ENCODE results near the gene SPATA13.
A peak's percentile ranks its signal among the peaks of the same experiment; 100 is the strongest.

The SPATA13 gene

DNA sequence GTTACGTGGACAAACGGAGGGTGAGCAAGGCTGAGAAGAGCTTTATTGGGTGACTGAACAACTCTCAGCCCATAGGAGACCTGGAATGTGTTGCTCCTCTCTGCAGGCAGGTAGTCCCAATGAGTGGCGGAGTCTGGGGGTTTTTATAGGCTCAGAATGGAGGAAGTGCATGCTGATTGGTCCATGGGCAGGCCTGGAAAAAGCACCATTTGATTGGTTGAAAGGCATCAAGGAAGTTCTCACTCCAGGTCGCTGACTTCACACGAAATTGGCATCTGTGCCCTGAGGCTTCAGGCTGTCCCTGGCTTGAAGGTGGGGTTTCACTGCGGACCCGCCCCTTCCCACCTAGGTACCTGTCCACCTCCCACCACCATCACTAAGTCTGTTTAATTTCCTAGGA lies 65.4 kb downstream of the SPATA13 start:
- no peak for FAIRE-seq

GRCh38 chr13:24226762-24227161 lies 66.2 kb downstream of the SPATA13 start:
- no peak for FAIRE-seq

DNA sequence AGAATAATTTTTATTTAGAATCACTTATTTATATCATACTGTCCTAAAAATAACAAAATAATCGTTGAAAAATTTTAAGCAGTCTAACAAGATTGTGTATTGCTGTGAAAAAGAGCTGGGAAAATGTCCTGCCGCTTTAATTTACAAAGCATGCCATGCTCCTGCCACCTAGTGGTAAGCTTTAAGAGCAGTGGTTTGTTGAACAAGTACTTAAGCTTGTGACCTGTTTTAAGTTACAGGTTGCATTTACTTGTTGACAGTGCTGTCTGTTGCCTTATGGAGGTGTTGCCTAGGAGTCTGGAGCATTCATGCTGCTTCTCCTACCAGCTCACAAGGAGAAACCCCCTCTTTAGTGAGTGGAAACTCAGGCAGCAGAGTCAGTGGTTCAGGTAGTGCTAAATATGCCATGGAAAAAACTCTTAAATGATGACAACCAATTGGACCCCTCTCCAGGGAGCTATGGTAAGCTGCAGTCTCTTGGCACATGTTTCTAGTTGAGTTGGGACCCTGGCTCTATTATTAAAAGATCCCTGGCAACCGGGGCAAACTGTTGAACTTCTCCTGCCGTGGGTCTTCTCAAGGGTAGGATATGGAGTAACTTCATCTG lies 68.4 kb downstream of the SPATA13 start:
- peak; percentile 87 for FAIRE-seq

DNA sequence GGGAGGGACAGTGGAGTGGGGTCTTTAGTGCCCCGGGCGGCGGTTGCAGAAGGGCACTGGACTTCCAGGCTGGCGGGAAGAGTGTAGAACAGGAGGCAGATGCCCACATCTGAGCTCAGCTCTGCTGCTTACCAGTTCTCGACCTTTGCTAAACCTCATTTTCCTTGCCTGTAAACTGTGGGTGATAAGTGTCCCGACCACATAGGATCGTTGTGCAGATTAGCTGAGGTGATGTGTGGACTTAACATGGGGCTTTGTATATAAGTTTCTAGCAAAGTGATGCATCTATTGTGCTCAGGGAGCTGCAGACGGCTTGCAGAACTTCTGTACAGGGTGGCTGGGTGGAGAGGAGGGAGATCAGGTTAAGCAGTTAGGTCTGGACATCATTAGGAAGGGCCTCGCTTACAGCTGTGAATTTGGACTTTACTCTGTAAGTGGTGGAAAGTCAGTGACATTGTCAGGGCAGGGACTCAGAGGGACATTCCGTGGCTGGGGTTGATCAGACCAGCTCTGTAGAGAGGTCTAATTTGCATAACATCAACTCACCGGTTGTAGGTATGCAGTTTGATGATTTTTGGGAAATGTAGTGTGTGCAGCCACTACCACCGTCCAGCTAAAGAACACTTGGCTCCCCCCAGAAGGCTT lies 70.0 kb downstream of the SPATA13 start:
- FAIRE-seq = no peak

DNA sequence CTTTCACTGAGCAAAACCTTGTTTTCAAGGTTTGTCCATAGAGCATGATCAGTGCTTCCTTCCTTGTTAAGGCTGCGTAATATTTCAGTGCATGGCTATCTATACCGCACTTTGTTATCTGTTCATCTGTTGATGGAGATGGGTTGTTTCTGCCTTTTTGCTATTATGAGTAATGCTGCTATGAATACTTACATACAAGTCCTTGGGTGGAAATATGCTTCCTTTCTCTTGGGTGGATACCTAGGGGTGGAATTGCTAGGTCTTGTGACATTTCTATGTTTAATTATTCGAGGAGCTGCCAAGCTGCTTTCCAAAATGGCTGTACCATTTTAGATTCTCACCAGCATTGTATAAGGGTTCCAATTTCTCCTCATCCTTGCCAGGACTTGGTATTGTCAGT lies 70.9 kb downstream of the SPATA13 start:
- FAIRE-seq = no peak

- FAIRE-seq = no peak
Observed at GRCh38 chr13:24232037-24232436, 71.5 kb downstream of the SPATA13 start.

- FAIRE-seq = no peak
Observed at GRCh38 chr13:24232474-24232873, 72.0 kb downstream of the SPATA13 start.

- no peak for FAIRE-seq
Observed at GRCh38 chr13:24233351-24233901, 72.9 kb downstream of the SPATA13 start.

DNA sequence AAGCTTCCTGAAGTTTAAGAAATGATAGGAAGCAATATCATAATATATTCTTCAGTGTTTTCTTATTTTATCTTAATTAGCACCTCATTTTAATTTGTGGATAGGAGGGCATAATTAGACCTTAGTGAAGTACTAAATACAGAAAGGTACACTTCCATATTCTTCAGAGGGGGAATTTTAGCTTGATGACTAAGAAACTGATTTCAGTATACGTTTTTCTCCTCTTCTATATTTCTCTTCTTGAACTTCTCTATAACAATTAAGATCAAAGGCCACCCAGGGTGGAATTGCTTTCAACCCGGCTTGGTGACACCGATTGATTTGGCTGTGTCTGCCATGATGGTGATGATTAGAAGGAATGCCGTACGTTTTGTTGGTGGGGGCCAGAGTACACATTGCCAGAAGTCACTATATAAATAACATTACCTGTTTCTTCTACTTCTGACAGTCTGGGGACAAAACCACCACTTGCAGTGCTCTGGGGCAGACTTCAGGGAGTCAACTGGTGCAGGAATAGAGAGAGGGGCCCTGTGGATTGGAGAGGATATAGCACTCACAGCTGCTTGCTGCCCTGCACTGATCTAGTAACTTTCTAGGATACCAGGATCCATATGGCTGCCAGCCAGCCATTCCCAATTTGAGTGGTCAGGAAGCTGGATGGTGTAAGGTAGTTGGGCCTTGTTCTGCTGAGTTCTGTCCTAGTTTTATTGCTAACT lies 73.8 kb downstream of the SPATA13 start:
- FAIRE-seq = no peak

GRCh38 chr13:24237356-24237755 lies 76.8 kb downstream of the SPATA13 start:
- FAIRE-seq = no peak

GRCh38 chr13:24241336-24241735 lies 80.8 kb downstream of the SPATA13 start:
- no peak for FAIRE-seq

GRCh38 chr13:24242100-24242499 lies 81.6 kb downstream of the SPATA13 start:
- no peak for FAIRE-seq

DNA sequence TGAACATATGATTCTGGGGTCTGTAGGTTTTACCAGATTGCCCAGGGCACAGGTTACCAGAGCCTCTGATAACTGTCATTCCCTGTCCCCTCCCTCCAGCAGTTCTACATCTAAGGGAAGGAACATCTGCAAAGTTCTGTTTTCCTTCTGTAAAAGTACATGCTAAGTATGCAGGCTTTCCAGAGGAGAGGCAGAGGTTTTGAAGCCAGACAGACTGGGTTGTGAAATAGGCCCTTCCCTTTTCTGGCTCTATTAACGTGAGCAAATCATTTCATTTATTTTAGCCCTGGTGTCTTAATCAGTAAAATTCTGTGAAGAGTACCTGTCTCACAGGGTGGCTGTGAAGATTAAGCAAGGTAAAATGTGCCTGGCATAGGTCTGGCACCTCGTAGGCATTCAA lies 82.8 kb downstream of the SPATA13 start:
- FAIRE-seq = no peak

GRCh38 chr13:24244802-24245201 lies 84.3 kb downstream of the SPATA13 start:
- FAIRE-seq = no peak

DNA sequence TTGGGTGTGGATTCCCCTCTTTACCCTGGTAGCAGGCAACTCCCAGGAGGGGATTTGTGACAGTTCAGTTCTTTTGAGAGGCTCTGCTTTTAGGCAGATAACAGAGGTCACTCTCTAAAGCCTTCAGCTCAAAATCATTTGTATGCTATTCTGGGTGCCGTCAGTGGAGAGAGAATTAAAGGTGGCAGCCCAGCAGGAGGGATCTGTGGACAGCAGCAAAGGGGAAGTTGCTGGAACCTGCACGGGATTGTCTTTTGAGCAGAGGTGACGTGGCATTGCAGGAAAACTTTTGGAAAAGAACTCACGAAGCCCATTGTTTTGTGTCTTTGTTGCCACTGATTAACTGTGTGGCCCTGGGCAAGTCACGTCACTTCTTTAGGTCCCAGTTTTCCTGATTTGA lies 86.5 kb downstream of the SPATA13 start:
- no peak for FAIRE-seq

DNA sequence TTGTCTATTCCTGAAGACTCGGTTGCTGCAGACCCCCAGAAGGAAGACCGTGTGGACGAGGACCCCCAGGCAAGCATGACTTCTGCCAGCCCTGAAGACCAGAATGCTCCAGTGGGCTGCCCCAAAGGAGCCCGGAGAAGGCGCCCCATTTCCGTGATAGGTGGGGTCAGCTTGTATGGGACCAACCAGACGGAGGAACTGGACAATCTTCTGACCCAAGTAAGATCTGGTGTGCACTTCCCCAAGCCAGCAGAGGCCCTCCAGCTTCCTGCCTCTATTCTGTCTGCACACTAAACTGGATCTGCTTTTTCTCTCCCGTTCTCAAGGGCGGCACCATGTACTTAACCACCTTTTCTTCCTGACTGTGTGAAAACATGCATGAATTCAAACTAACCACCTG lies 89.1 kb downstream of the SPATA13 start:
- FAIRE-seq = no peak

GRCh38 chr13:24250376-24251057 lies 90.0 kb downstream of the SPATA13 start:
- no peak for FAIRE-seq

DNA sequence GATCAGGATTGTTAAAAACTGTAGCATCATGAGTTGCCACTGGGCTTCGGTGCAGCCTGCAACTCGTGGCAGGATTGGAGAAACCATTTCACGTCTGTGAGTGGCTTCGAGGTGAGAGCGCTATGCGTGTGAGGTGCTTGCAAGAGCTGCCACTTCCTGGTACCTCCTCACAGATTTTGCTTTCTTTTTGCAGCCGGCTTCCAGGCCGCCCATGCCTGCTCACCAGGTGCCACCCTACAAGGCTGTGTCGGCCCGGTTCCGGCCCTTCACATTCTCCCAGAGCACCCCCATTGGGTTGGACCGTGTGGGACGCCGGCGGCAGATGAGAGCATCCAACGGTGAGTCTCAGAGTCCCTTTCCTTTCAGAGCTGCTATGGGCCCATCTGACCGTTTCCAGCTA lies 91.0 kb downstream of the SPATA13 start:
- no peak for FAIRE-seq

DNA sequence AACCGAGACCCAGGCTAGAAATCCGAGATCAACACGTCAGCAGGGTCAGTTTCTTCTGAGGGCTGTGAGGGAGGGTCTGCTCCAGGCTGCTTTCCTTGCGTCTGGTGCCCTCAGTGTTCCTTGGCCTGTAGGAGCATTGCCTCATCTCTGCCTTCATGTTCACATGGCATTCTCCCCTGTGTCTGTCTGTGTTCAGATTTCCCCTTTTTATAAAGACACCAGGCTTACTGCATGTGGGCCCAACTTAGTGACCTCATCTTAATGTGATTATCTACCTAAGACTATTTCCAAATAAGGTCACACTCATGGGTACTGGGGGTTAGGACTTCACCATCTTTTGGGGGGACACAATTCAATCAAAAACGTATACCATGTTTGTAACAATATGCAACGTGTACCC lies 91.6 kb downstream of the SPATA13 start:
- no peak for FAIRE-seq

DNA sequence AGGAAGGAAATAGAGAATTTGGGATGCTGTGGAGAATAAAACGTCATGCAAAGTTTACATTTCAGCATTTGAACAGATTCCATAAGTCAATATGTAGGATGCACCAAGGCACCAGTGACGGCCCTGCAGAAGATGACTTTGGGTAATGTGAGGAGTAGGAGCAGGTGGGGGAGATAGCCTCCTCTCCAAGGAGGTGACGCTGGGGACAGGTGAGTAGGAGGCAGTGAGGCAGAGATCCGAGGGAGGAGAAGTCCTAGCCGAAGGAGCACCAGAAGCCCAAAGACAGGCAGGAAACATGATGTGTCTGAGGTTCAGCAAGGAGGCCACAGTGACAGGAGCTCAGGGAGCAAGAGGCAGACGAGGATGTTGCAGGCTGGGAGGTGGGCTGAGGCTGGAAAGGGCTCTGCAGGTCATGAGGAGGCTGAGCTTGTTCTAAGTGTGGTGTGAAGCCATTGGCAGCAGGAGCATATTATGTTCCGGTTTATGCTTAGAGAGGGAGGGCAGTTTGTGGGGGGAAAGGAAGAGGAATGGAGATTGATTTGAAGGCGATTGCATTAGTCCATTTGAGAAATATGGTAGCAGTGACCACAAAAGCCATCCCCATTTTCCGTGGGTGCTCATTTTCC lies 93.1 kb downstream of the SPATA13 start:
- FAIRE-seq = no peak

DNA sequence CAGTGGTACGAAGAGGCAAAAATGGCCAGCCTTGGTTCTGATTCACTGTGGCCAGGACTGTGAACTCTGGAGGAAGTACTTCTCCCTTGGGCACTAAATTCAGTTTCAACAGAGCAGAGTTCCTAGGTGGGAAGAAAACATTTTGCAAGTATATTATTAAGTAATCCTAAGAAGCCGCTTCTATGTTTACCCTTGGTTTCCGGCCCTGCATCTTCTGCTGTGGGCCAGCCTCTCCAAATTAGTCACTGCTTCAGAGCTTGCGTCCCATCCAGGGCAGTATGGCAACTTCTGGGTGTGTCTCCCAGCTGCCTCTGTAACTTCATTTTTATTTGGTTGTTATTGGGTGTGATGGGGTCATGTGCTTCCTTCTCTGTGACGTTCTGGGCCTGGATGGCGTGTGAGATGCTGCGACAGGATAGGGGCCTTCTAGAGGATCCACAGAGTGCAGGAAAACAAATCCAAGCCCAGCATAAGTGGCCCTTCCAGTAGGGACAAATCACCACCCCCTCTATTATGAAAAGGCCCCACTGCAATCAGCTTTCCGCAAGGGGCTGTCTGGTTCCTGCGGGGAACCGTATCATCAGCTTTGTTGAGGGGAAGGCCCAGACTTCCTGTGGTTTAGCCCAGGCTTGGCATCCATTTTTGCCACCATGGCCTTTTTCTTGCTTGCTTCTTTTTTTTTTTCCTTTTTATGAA lies 93.8 kb downstream of the SPATA13 start:
- FAIRE-seq = no peak

DNA sequence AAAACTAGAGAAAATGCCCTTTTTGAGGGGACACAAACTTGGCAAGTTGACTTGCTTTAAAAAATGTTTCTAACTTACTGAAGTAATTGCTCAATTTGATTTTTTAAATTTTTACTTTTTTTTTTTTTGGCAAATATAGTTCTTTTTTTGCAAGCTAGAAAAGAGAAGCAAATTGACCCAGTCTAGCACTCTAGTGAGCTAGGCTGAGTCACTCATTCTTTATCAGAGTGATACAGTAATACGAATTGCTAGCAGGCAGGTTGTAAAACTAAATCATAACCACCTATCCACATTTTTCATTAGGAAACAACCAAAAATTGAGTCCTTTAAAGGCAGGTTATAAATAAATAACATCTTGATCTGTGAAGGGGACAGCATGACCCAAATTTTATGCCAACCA lies 97.0 kb downstream of the SPATA13 start:
- no peak for FAIRE-seq
